Mucosa of gallbladder (tissue), 1 donor: ENCODE data around the gene MGLL. TPM values are rescaled to one million over a fixed set of nuclear protein-coding genes. Genes with fewer than 3 reads are reported as not detected.

Experiments used
- DNase-seq: peaks from one replicate; pipeline ENCODE4 v3.0.0-alpha.2; 2020; ENCODE audit warnings: low spot score
- total RNA-seq: library from RNA; stranded (reverse); gene quantifications from one replicate; pipeline ENCODE4 v1.2.1, GENCODE V29; 2021
- donor health status: DM: no; HTN: no; CAD: no.

MGLL gene
- total RNA-seq, 1 donor from 2014 or later, result 193 TPM

GRCh38 chr3:127675651-127676391 lies 146.5 kb downstream of the MGLL start:
- no peak for DNase-seq

- DNase-seq, result no peak
Observed at GRCh38 chr3:127674790-127675189, 147.5 kb downstream of the MGLL start.

- no peak for DNase-seq
Observed at GRCh38 chr3:127674101-127674721, 148.1 kb downstream of the MGLL start.

- DNase-seq, result no peak
Observed at GRCh38 chr3:127673191-127674100, 148.9 kb downstream of the MGLL start.

GRCh38 chr3:127672429-127673190 lies 149.7 kb downstream of the MGLL start, which contains the start of gene ABTB1:
Gene ABTB1 (plus strand): TSS chr3:127672952. CDS start chr3:127673026, 74 bp downstream.
- DNase-seq, result peak; percentile 84

- no peak for DNase-seq
Observed at GRCh38 chr3:127671523-127672428, 150.5 kb downstream of the MGLL start.

- DNase-seq, result no peak
Observed at GRCh38 chr3:127670761-127671522, 151.4 kb downstream of the MGLL start.

GRCh38 chr3:127670229-127670559 lies 152.1 kb downstream of the MGLL start:
- DNase-seq, result no peak

GRCh38 chr3:127669541-127670228 lies 152.6 kb downstream of the MGLL start:
- DNase-seq, result no peak

- no peak for DNase-seq
Observed at GRCh38 chr3:127668906-127669305, 153.4 kb downstream of the MGLL start.

- DNase-seq, result no peak
Observed at GRCh38 chr3:127667119-127667681, 155.1 kb downstream of the MGLL start.

- DNase-seq, result no peak
Observed at GRCh38 chr3:127666676-127667075, 155.6 kb downstream of the MGLL start.

- no peak for DNase-seq
Observed at GRCh38 chr3:127665586-127665985, 156.7 kb downstream of the MGLL start.

- DNase-seq, result no peak
Observed at GRCh38 chr3:127665165-127665564, 157.2 kb downstream of the MGLL start.

GRCh38 chr3:127663151-127663550 lies 159.2 kb downstream of the MGLL start:
- no peak for DNase-seq

GRCh38 chr3:127662001-127662469 lies 160.3 kb downstream of the MGLL start:
- no peak for DNase-seq

GRCh38 chr3:127661600-127661999 lies 160.7 kb downstream of the MGLL start:
- no peak for DNase-seq

- DNase-seq, result no peak
Observed at GRCh38 chr3:127660621-127661251, 161.6 kb downstream of the MGLL start.
